H1 (cell line): ENCODE results near the gene CALD1. TPM values are rescaled to one million over a fixed set of nuclear protein-coding genes. Genes with fewer than 3 reads are reported as not detected.

ENCODE experiments used
- CTCF ChIA-PET: fragments of 300-600 bp; sonication (Branson Sonifier 250); formaldehyde crosslinking; loops from one replicate; lab custom pipeline; 2021; ENCODE audit not compliant: partially characterized antibody; lab: Charles Lee
- POLR2A ChIA-PET: fragments of 300-600 bp; sonication (Branson Sonifier 250); formaldehyde crosslinking; loops from one replicate; lab custom pipeline; 2021; ENCODE audit warnings: inconsistent platforms; ENCODE audit not compliant: partially characterized antibody; lab: Charles Lee
- DNase-seq, 2 experiments: peaks; one replicate each; pipeline versions ENCODE4 v3.0.0 to v3.0.0-alpha.2; 2010 to 2022; ENCODE audit warnings: low spot score in 2 of 2, low read depth in 1 of 2, mixed read lengths in 1 of 2
- FAIRE-seq: peaks from 2 replicates; lab custom pipeline; 2011; peaks lifted over from hg19 to GRCh38; lab: Jason Lieb, UNC
- H2AFZ ChIP-seq: 2 replicates; pipeline ENCODE4 v1.8.1; 2012; ENCODE audit warnings: low read length, inconsistent platforms
- H2AK5ac ChIP-seq: 2 replicates; pipeline ENCODE4 v1.6.1; 2013; ENCODE audit warnings: low read depth, low read length
- H2BK120ac ChIP-seq: replicated peaks from 2 replicates; pipeline ENCODE3; 2013; ENCODE audit warnings: low read depth, low read length, inconsistent platforms
- H2BK12ac ChIP-seq: 2 replicates; pipeline ENCODE4 v1.6.1; 2013; ENCODE audit warnings: low read depth, low read length
- H2BK15ac ChIP-seq: 2 replicates; pipeline ENCODE4 v1.6.1; 2013; ENCODE audit warnings: low read length
- H2BK20ac ChIP-seq: 2 replicates; pipeline ENCODE4 v1.6.1; 2013; ENCODE audit warnings: low read length
- H2BK5ac ChIP-seq: 2 replicates; pipeline ENCODE4 v1.6.1; 2013; ENCODE audit warnings: low read depth, low read length
- H3K14ac ChIP-seq: 2 replicates; pipeline ENCODE4 v1.6.1; 2013; ENCODE audit warnings: inconsistent platforms; ENCODE audit not compliant: insufficient read length
- H3K18ac ChIP-seq: 2 replicates; pipeline ENCODE4 v1.6.1; 2013; ENCODE audit warnings: low read length; ENCODE audit errors: extremely low read depth
- H3K23ac ChIP-seq: 2 replicates; pipeline ENCODE4 v1.6.1; 2013; ENCODE audit warnings: inconsistent platforms; ENCODE audit not compliant: insufficient read length
- H3K23me2 ChIP-seq: 2 replicates; pipeline ENCODE4 v1.6.1; 2013; ENCODE audit warnings: low read depth, low read length
- H3K27ac ChIP-seq: 2 replicates; pipeline ENCODE4 v1.6.1; 2011; ENCODE audit warnings: low read depth, low read length, inconsistent platforms
- H3K27me3 ChIP-seq, 4 experiments: replicated peaks in 1 of 4; 1 replicate in 1 of 4; 2 replicates in 3 of 4; pipeline versions ENCODE4 v1.6.1 to v1.8.1; 2011 to 2013; ENCODE audit warnings: low read length in 3 of 4, mild to moderate bottlenecking in 3 of 4, inconsistent platforms in 2 of 4, mixed read lengths in 2 of 4, moderate library complexity in 1 of 4; ENCODE audit not compliant: control insufficient read depth in 3 of 4, insufficient read depth in 3 of 4; ENCODE audit errors: extremely low read depth in 1 of 4
- H3K36me3 ChIP-seq, 4 experiments: 2 replicates each; pipeline versions ENCODE4 v1.6.1 to v1.8.1; 2011 to 2013; ENCODE audit warnings: mild to moderate bottlenecking in 4 of 4, low read length in 3 of 4, moderate library complexity in 2 of 4, control low read depth in 1 of 4, inconsistent platforms in 1 of 4; ENCODE audit not compliant: insufficient read depth in 4 of 4, control insufficient read depth in 2 of 4
- H3K4ac ChIP-seq: replicated peaks from 2 replicates; pipeline ENCODE3; 2013; ENCODE audit warnings: low read length, low read depth, mixed read lengths, inconsistent platforms; ENCODE audit not compliant: insufficient read length
- H3K4me1 ChIP-seq, 4 experiments: replicated peaks in 1 of 4; 1 replicate in 1 of 4; 2 replicates in 3 of 4; pipeline versions ENCODE4 v1.6.1 to v1.8.1; 2011 to 2013; ENCODE audit warnings: low read length in 3 of 4, inconsistent platforms in 2 of 4, mixed read lengths in 1 of 4; ENCODE audit not compliant: insufficient read depth in 4 of 4, control insufficient read depth in 3 of 4
- H3K4me2 ChIP-seq, 2 experiments: 2 replicates each; pipeline versions ENCODE4 v1.6.1 to v1.8.1; 2011 to 2013; ENCODE audit warnings: low read depth in 2 of 2, low read length in 2 of 2, control low read depth in 1 of 2, inconsistent platforms in 1 of 2, mild to moderate bottlenecking in 1 of 2; ENCODE audit not compliant: insufficient read depth in 1 of 2
- H3K4me3 ChIP-seq, 4 experiments: fragments of 200-600, 300-600 bp in 1 of 4; sonication (generic), shearing (Covaris generic), sonication (Bioruptor Twin) in 1 of 4; 2 replicates each; pipeline versions ENCODE4 v1.5.1 to v1.8.1; 2011 to 2016; ENCODE audit warnings: low read length in 4 of 4, low read depth in 3 of 4, control low read depth in 2 of 4, inconsistent platforms in 2 of 4, mild to moderate bottlenecking in 2 of 4, mixed read lengths in 1 of 4, moderate library complexity in 1 of 4; ENCODE audit not compliant: insufficient read depth in 2 of 4; ENCODE audit errors: extremely low read depth in 1 of 4
- H3K56ac ChIP-seq: replicated peaks from 2 replicates; pipeline ENCODE3; 2013; ENCODE audit warnings: low read depth, mild to moderate bottlenecking, mixed read lengths, low read length, inconsistent platforms; ENCODE audit not compliant: insufficient read length
- H3K79me1 ChIP-seq: 2 replicates; pipeline ENCODE4 v1.6.1; 2013; ENCODE audit warnings: low read depth, low read length, control low read depth
- H3K79me2 ChIP-seq, 2 experiments: 2 replicates each; pipeline versions ENCODE4 v1.6.1 to v1.8.1; 2012 to 2013; ENCODE audit warnings: low read length in 2 of 2, mild to moderate bottlenecking in 2 of 2, inconsistent platforms in 1 of 2; ENCODE audit not compliant: insufficient read depth in 2 of 2, control insufficient read depth in 1 of 2
- H3K9ac ChIP-seq, 4 experiments: replicated peaks in 1 of 4; 1 replicate in 1 of 4; 2 replicates in 3 of 4; pipeline versions ENCODE4 v1.6.1 to v1.8.1; 2011 to 2013; ENCODE audit warnings: low read depth in 3 of 4, low read length in 3 of 4, control low read depth in 2 of 4, mild to moderate bottlenecking in 2 of 4, moderate library complexity in 2 of 4, inconsistent platforms in 1 of 4; ENCODE audit errors: extremely low read depth in 1 of 4
- H3K9me3 ChIP-seq, 2 experiments: 2 replicates each; pipeline versions ENCODE4 v1.6.1 to v1.8.1; 2012 to 2013; ENCODE audit warnings: mild to moderate bottlenecking in 2 of 2, moderate library complexity in 2 of 2, control low read depth in 1 of 2, inconsistent platforms in 1 of 2, low read depth in 1 of 2, low read length in 1 of 2, mixed read lengths in 1 of 2; ENCODE audit not compliant: insufficient read depth in 2 of 2
- H4K20me1 ChIP-seq, 2 experiments: replicated peaks in 1 of 2; 2 replicates each; pipeline versions ENCODE3 to v1.8.1; 2011 to 2013; ENCODE audit warnings: inconsistent platforms in 2 of 2, low read length in 2 of 2, mild to moderate bottlenecking in 1 of 2; ENCODE audit not compliant: insufficient read depth in 2 of 2, control insufficient read depth in 1 of 2
- H4K5ac ChIP-seq: 2 replicates; pipeline ENCODE4 v1.6.1; 2013; ENCODE audit warnings: low read length, low read depth, mixed read lengths, inconsistent platforms; ENCODE audit not compliant: insufficient read length
- H4K8ac ChIP-seq: 2 replicates; pipeline ENCODE4 v1.8.0; 2013; ENCODE audit warnings: mild to moderate bottlenecking, moderate library complexity, low read length, inconsistent platforms; ENCODE audit not compliant: insufficient read depth; ENCODE audit errors: extremely low read depth
- H4K91ac ChIP-seq: replicated peaks from 2 replicates; pipeline ENCODE3; 2013; ENCODE audit warnings: low read length, mixed read lengths, inconsistent platforms; ENCODE audit not compliant: insufficient read length
- WGBS, 2 experiments: shearing (Covaris generic) in 1 of 2; methylation state at CpG; one replicate each; pipeline versions ENCODE4 v1.1.6 to v1.1.7; 2013 to 2015; ENCODE audit warnings: low lambda C conversion rate in 2 of 2, mixed read lengths in 2 of 2, inconsistent platforms in 1 of 2, low coverage in 1 of 2, missing lambda C conversion rate in 1 of 2; ENCODE audit not compliant: insufficient replicate concordance in 2 of 2, insufficient coverage in 1 of 2, insufficient read length in 1 of 2; ENCODE audit errors: extremely low coverage in 1 of 2, missing lambda C conversion rate in 1 of 2; 5-methylcytosine and 5-hydroxymethylcytosine counted together
- polyA plus RNA-seq, 7 experiments: library from polyadenylated mRNA; depleted of rRNA in 3 of 7; stranded (reverse) in 5 of 7; unstranded in 2 of 7; fragments of >200 nt in 5 of 7; fragments of 200-250 nt in 2 of 7; gene quantifications; 1 replicate in 5 of 7; 2 replicates in 1 of 7; 4 replicates in 1 of 7; pipeline versions ENCODE4 v1.2.1 to v1.2.3, GENCODE V29; 2011 to 2013; ENCODE audit warnings: missing spikeins in 2 of 7, mixed read lengths in 2 of 7
- total RNA-seq: library from RNA; stranded (reverse); fragmentation: NEBNext Ultra II Directional; extraction: Animal tissue kit (Norgen Biotek cat#: 25700); gene quantifications from 2 replicates; pipeline ENCODE4 v1.2.1, GENCODE V29; 2021
- TF ChIP-seq, protein P1 (sequence below): IDR thresholded peaks from 2 replicates; pipeline ENCODE4 v1.6.1; 2012; ENCODE audit warnings: inconsistent platforms
- TF ChIP-seq, protein P2 (sequence below): IDR thresholded peaks from 2 replicates; pipeline ENCODE4 v1.6.1; 2011; ENCODE audit warnings: low read depth, mild to moderate bottlenecking, low read length; ENCODE audit not compliant: insufficient read depth

Gene CALD1
- total and polyA plus RNA-seq, 2 of the 8 experiments (the other 6 are each of a cell fraction or from before 2014, with no cell fraction given) = 34.3 to 177 TPM

DNA sequence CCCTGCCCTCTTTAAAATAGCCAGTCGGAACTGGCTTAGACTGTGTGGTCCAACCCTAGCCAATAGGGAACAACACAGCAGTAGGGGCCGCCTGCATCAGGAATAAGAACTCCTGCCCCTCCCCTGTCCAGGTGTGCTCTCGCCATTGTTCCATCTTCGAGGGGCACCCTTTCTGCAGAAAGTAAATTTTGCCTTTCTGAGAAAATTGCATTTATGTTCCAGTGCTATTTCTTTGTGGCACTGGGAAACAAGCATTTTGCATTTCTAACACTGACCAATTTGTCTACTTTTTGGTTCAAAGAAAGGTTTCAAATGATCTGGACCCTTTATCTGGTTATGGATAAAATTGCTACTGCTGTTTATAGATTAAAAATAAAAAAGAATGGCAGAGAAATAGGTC is 116.6 kb downstream of the CALD1 start:
- H2BK20ac ChIP-seq = no peak overlapping the region
- H3K23me2 ChIP-seq = peaks cover 3% of the 10 kb centered on the region; the same call in 1 of the 2 replicates
- H2AK5ac ChIP-seq = no peak overlapping the region
- no peak overlapping the region for H4K5ac ChIP-seq
- H3K14ac ChIP-seq = no peak overlapping the region
- no peaks in the 10 kb centered on the region for H3K79me1 ChIP-seq
- H3K27ac ChIP-seq = no peak overlapping the region
- H3K18ac ChIP-seq = no peak overlapping the region
- no peak overlapping the region for H2BK5ac ChIP-seq
- no peak overlapping the region for H2BK120ac ChIP-seq
- no peak overlapping the region for H3K4me3 ChIP-seq
- H3K56ac ChIP-seq = no peak overlapping the region
- no peak overlapping the region for H3K9ac ChIP-seq
- no peaks in the 10 kb centered on the region for H3K27me3 ChIP-seq
- peaks cover 0 to 58% of the 10 kb centered on the region in 2 experiments; a peak in 3 of 4 replicates for H3K79me2 ChIP-seq
- H3K9me3 ChIP-seq = no peaks in the 10 kb centered on the region
- CTCF ChIA-PET = no interaction called here
- no peak for FAIRE-seq
- no peaks in the 10 kb centered on the region for H4K20me1 ChIP-seq
- no peak overlapping the region for H3K23ac ChIP-seq
- TF ChIP-seq, protein P1, sequence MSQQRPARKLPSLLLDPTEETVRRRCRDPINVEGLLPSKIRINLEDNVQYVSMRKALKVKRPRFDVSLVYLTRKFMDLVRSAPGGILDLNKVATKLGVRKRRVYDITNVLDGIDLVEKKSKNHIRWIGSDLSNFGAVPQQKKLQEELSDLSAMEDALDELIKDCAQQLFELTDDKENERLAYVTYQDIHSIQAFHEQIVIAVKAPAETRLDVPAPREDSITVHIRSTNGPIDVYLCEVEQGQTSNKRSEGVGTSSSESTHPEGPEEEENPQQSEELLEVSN = no peak; the same call in 1 of the 2 replicates
- TF ChIP-seq, protein P2, sequence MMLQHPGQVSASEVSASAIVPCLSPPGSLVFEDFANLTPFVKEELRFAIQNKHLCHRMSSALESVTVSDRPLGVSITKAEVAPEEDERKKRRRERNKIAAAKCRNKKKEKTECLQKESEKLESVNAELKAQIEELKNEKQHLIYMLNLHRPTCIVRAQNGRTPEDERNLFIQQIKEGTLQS = no peak
- no peak overlapping the region for H3K4me2 ChIP-seq
- H2BK15ac ChIP-seq = no peak overlapping the region
- H2BK12ac ChIP-seq = no peak overlapping the region
- no peak overlapping the region for H3K4ac ChIP-seq
- H4K8ac ChIP-seq = no peak overlapping the region
- no peak overlapping the region for H2AFZ ChIP-seq
- H3K36me3 ChIP-seq = peaks cover 0 to 5% (median 0%) of the 10 kb centered on the region in 4 experiments; a peak in 1 of 8 replicates
- no peak overlapping the region for H4K91ac ChIP-seq
- POLR2A ChIA-PET = no interaction called here
- DNase-seq = no peak
- H3K4me1 ChIP-seq = peaks cover 2 to 14% (median 5%) of the 10 kb centered on the region in 4 experiments; a peak in 5 of 7 replicates
- WGBS, 2 experiments = 88% methylated on average over 4 of the region's 4 CpGs; no CpG with 5 or more reads in 1 of the 2 experiments
